HepG2 (cell line): ENCODE results near the gene LBX2. TPM values are rescaled to one million over a fixed set of nuclear protein-coding genes. Genes with fewer than 3 reads are reported as not detected.

Experiments
- ADNP ChIP-seq: sonication (generic); formaldehyde crosslinking; IDR thresholded peaks from 2 replicates; pipeline ENCODE4 v1.4.0; 2020; ENCODE audit warnings: missing genetic modification reagents
- BRD4 ChIP-seq: sonication (generic); formaldehyde crosslinking; IDR thresholded peaks from 2 replicates; pipeline ENCODE4 v1.4.0; 2020; ENCODE audit warnings: missing genetic modification reagents
- BRF2 ChIP-seq: sonication (generic); formaldehyde crosslinking; IDR thresholded peaks from 2 replicates; pipeline ENCODE4 v1.8.1; 2022; ENCODE audit warnings: mild to moderate bottlenecking, missing genetic modification reagents
- HDAC6 ChIP-seq: fragments of 200-600 bp; sonication (generic); IDR thresholded peaks from 2 replicates; pipeline ENCODE4 v1.7.0; 2017; ENCODE audit warnings: mild to moderate bottlenecking, antibody characterized with exemption, low read length, low read depth
- HHEX ChIP-seq: IDR thresholded peaks from 2 replicates; pipeline ENCODE4 v1.6.1; 2016; ENCODE audit warnings: control low read depth
- HNF4G ChIP-seq, 2 experiments: sonication (generic) in 1 of 2; formaldehyde crosslinking in 1 of 2; IDR thresholded peaks; 2 replicates each; pipeline versions ENCODE4 v1.4.0 to v1.6.1; 2011 to 2020; ENCODE audit warnings: borderline replicate concordance in 2 of 2, low read depth in 2 of 2, mild to moderate bottlenecking in 2 of 2, low read length in 1 of 2, missing genetic modification reagents in 1 of 2, moderate library complexity in 1 of 2
- HNRNPLL ChIP-seq: fragments of 200-400 bp; formaldehyde crosslinking; IDR thresholded peaks from 2 replicates; pipeline ENCODE4 v1.6.1; 2017; ENCODE audit warnings: mild to moderate bottlenecking, low read depth, low read length; ENCODE audit not compliant: poor library complexity, severe bottlenecking
- MEF2D ChIP-seq: sonication (generic); formaldehyde crosslinking; IDR thresholded peaks from 2 replicates; pipeline ENCODE4 v1.5.1; 2020; ENCODE audit warnings: mild to moderate bottlenecking, missing genetic modification reagents
- MLXIP ChIP-seq: sonication (generic); formaldehyde crosslinking; IDR thresholded peaks from 2 replicates; pipeline ENCODE4 v1.9.0; 2021; ENCODE audit warnings: missing genetic modification reagents, borderline replicate concordance
- NCOA2 ChIP-seq: sonication (generic); formaldehyde crosslinking; IDR thresholded peaks from 2 replicates; pipeline ENCODE4 v1.8.0; 2022; ENCODE audit warnings: inconsistent platforms
- NCOA5 ChIP-seq: sonication (generic); formaldehyde crosslinking; IDR thresholded peaks from 2 replicates; pipeline ENCODE4 v1.4.0; 2020; ENCODE audit warnings: missing genetic modification reagents
- PCBP1 ChIP-seq: fragments of 200-400 bp; formaldehyde crosslinking; IDR thresholded peaks from 2 replicates; pipeline ENCODE4 v1.6.1; 2017; ENCODE audit warnings: mild to moderate bottlenecking, low read depth, low read length, borderline replicate concordance
- POLR2AphosphoS2 ChIP-seq: IDR thresholded peaks from 2 replicates; pipeline ENCODE4 v1.6.1; 2011; ENCODE audit warnings: low read depth, low read length, improper control_type of control experiment
- POLR2AphosphoS5 ChIP-seq: IDR thresholded peaks from 2 replicates; pipeline ENCODE4 v1.6.1; 2012; ENCODE audit warnings: low read depth, low read length
- RBM39 ChIP-seq: fragments of 200-400 bp; formaldehyde crosslinking; IDR thresholded peaks from one replicate; pipeline ENCODE4 v1.6.1; 2018; ENCODE audit warnings: antibody characterized with exemption, mild to moderate bottlenecking, low read depth, low read length; ENCODE audit not compliant: poor library complexity, severe bottlenecking
- SMC3 ChIP-seq: IDR thresholded peaks from 2 replicates; pipeline ENCODE4 v1.6.1; 2011; ENCODE audit warnings: low read length, improper control_type of control experiment
- SNAI1 ChIP-seq: sonication (generic); formaldehyde crosslinking; IDR thresholded peaks from 2 replicates; pipeline ENCODE4 v1.5.0; 2020; ENCODE audit warnings: mild to moderate bottlenecking, missing genetic modification reagents, borderline replicate concordance
- TOE1 ChIP-seq: sonication (generic); formaldehyde crosslinking; IDR thresholded peaks from 2 replicates; pipeline ENCODE4 v1.4.0; 2020; ENCODE audit warnings: mild to moderate bottlenecking, missing genetic modification reagents
- ZMYM3 ChIP-seq: sonication (generic); formaldehyde crosslinking; IDR thresholded peaks from 2 replicates; pipeline ENCODE4 v1.5.1; 2020; ENCODE audit warnings: mild to moderate bottlenecking, missing genetic modification reagents
- ZNF317 ChIP-seq: sonication (generic); formaldehyde crosslinking; IDR thresholded peaks from 2 replicates; pipeline ENCODE4 v1.5.0; 2020; ENCODE audit warnings: mild to moderate bottlenecking, missing genetic modification reagents
- ZNF549 ChIP-seq: sonication (generic); formaldehyde crosslinking; IDR thresholded peaks from 2 replicates; pipeline ENCODE4 v1.5.0; 2020; ENCODE audit warnings: missing genetic modification reagents
- ZNF75D ChIP-seq: sonication (generic); formaldehyde crosslinking; IDR thresholded peaks from 2 replicates; pipeline ENCODE4 v1.8.1; 2023; ENCODE audit warnings: missing genetic modification reagents, mild to moderate bottlenecking, borderline replicate concordance
- ZNF841 ChIP-seq: sonication (generic); formaldehyde crosslinking; IDR thresholded peaks from 2 replicates; pipeline ENCODE4 v1.8.1; 2023; ENCODE audit warnings: missing genetic modification reagents, borderline replicate concordance
- ZSCAN5A ChIP-seq: sonication (generic); formaldehyde crosslinking; IDR thresholded peaks from 2 replicates; pipeline ENCODE4 v1.8.0; 2022; ENCODE audit warnings: mild to moderate bottlenecking, missing genetic modification reagents, borderline replicate concordance
- polyA plus RNA-seq, 8 experiments: library from polyadenylated mRNA; depleted of rRNA in 3 of 8; stranded (reverse) in 7 of 8; unstranded in 1 of 8; fragments of >200 nt; fragmentation: Illumina TruSeq in 4 of 8; extraction: Trizol in 4 of 8; gene quantifications; 2 replicates each; pipeline versions ENCODE4 v1.2.1 to v1.2.3, GENCODE V29; 2011 to 2016; ENCODE audit warnings: low read depth in 4 of 8, missing spikeins in 1 of 8, mixed read lengths in 1 of 8; ENCODE audit not compliant: insufficient read depth in 1 of 8
- total RNA-seq, 5 experiments: library from RNA; depleted of rRNA; stranded (reverse); fragments of >200 nt; fragmentation: Illumina TruSeq; extraction: Trizol; gene quantifications; 2 replicates each; pipeline ENCODE4 v1.2.3, GENCODE V29; 2016; ENCODE audit warnings: low read depth in 1 of 5
- TF ChIP-seq, protein P1 (sequence below): IDR thresholded peaks from 2 replicates; pipeline ENCODE4 v1.6.1; 2016; ENCODE audit warnings: low read depth, borderline replicate concordance

Gene LBX2
- total and polyA plus RNA-seq, 2 of the 13 experiments (the other 11 are each of a cell fraction or from before 2014, with no cell fraction given), result 6.4 to 8.1 TPM

- TF ChIP-seq MLXIP (CRISPR knock-in tag) (no peak), BRF2 (no peak), SMC3 (no peak), SNAI1 (CRISPR knock-in tag) (no peak), ZNF549 (no peak), NCOA2 (no peak), BRD4 (CRISPR knock-in tag) (no peak), TOE1 (CRISPR knock-in tag) (no peak), HHEX (CRISPR knock-in tag) (no peak), HNF4G (IDR thresholded peaks at IDR 0.05; ENCODE audit: borderline replicate concordance, low read depth, low read length) (no peak), HNF4G (CRISPR knock-in tag; IDR thresholded peaks at IDR 0.05; ENCODE audit: borderline replicate concordance, low read depth) (no peak), HNRNPLL (peak; percentile 100), POLR2AphosphoS5 (no peak), PCBP1 (no peak), ADNP (CRISPR knock-in tag) (peak; percentile 8; the same call in 1 of the 2 replicates), RBM39 (peak; percentile 49), POLR2AphosphoS2 (no peak), MEF2D (CRISPR knock-in tag) (0 out of 2 replicates have a peak, but pooled peaks have one; percentile 22), ZSCAN5A (CRISPR knock-in tag) (peak; percentile 71; the same call in 1 of the 2 replicates), ZNF75D (CRISPR knock-in tag) (0 out of 2 replicates have a peak, but pooled peaks have one; percentile 84), HDAC6 (no peak), ZNF841 (CRISPR knock-in tag) (no peak), NCOA5 (CRISPR knock-in tag) (no peak), ZNF317 (CRISPR knock-in tag) (no peak), ZMYM3 (no peak)
- TF ChIP-seq, protein P1, sequence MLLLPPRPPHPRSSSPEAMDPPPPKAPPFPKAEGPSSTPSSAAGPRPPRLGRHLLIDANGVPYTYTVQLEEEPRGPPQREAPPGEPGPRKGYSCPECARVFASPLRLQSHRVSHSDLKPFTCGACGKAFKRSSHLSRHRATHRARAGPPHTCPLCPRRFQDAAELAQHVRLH (CRISPR knock-in tag), result 0 out of 2 replicates have a peak, but pooled peaks have one; percentile 30
Measured at GRCh38 chr2:74497777-74498499, 1.5 kb downstream of the LBX2 start (continued).
